WERI-Rb-1 (cell line): ENCODE results near the gene TP53TG5.

ENCODE experiments used
- DNase-seq: peaks from one replicate; pipeline ENCODE4 v3.0.0-alpha.2; 2020
- H3K27ac ChIP-seq: fragments of 250-450 bp; sonication (Bioruptor Pico); 2 replicates; pipeline ENCODE4 v1.5.1; 2020; ENCODE audit warnings: mild to moderate bottlenecking, moderate library complexity
- H3K27me3 ChIP-seq: fragments of 250-450 bp; sonication (Bioruptor Pico); 2 replicates; pipeline ENCODE4 v1.5.1; 2021; ENCODE audit warnings: mild to moderate bottlenecking, low read depth, moderate library complexity; ENCODE audit not compliant: insufficient read depth, severe bottlenecking
- H3K36me3 ChIP-seq: fragments of 250-450 bp; sonication (Bioruptor Pico); 2 replicates; pipeline ENCODE4 v1.5.1; 2020; ENCODE audit warnings: mild to moderate bottlenecking, moderate library complexity
- H3K4me3 ChIP-seq: 2 replicates; pipeline ENCODE4 v1.5.1; 2011; ENCODE audit warnings: low read depth, mild to moderate bottlenecking, control low read depth, low read length
- H3K9me3 ChIP-seq: fragments of 250-450 bp; sonication (Bioruptor Pico); 2 replicates; pipeline ENCODE4 v1.5.1; 2021; ENCODE audit warnings: mild to moderate bottlenecking, moderate library complexity; ENCODE audit not compliant: severe bottlenecking
- CTCF ChIP-seq: IDR thresholded peaks from 2 replicates; pipeline ENCODE4 v1.5.1; 2011; ENCODE audit warnings: low read depth, mild to moderate bottlenecking, control low read depth, inconsistent platforms, low read length

TP53TG5 gene

GRCh38 chr20:45400346-45401031 lies 22.4 kb upstream of the TP53TG5 start:
- Histone ChIP-seq H3K9me3 (peaks cover 11% of the 10 kb centered on the region), H3K36me3 (no peaks in the 10 kb centered on the region), H3K27me3 (no peaks in the 10 kb centered on the region), H3K27ac (no peak overlapping the region), H3K4me3 (no peak overlapping the region)
- TF ChIP-seq CTCF, result no peak
- no peak for DNase-seq

GRCh38 chr20:45399018-45399417 lies 20.9 kb upstream of the TP53TG5 start:
- H3K27me3 ChIP-seq, result no peaks in the 10 kb centered on the region
- TF ChIP-seq CTCF, result no peak
- no peaks in the 10 kb centered on the region for H3K36me3 ChIP-seq
- no peak for DNase-seq
- H3K9me3 ChIP-seq, result peaks cover 11% of the 10 kb centered on the region
- H3K27ac ChIP-seq, result no peak overlapping the region
- H3K4me3 ChIP-seq, result no peak overlapping the region

GRCh38 chr20:45395114-45395415 lies 16.9 kb upstream of the TP53TG5 start:
- H3K9me3 ChIP-seq, result peaks cover 1% of the 10 kb centered on the region
- H3K27ac ChIP-seq, result no peak overlapping the region
- TF ChIP-seq CTCF, result no peak
- H3K27me3 ChIP-seq, result no peaks in the 10 kb centered on the region
- H3K4me3 ChIP-seq, result no peak overlapping the region
- DNase-seq, result no peak
- no peaks in the 10 kb centered on the region for H3K36me3 ChIP-seq

GRCh38 chr20:45394221-45395113 lies 16.3 kb upstream of the TP53TG5 start:
- no peaks in the 10 kb centered on the region for H3K9me3 ChIP-seq

GRCh38 chr20:45392733-45393132 lies 14.6 kb upstream of the TP53TG5 start:
- no peak for DNase-seq
- TF ChIP-seq CTCF, result no peak
- Histone ChIP-seq H3K9me3 (no peaks in the 10 kb centered on the region), H3K27me3 (no peaks in the 10 kb centered on the region), H3K4me3 (no peak overlapping the region), H3K27ac (no peak overlapping the region), H3K36me3 (no peaks in the 10 kb centered on the region)

More at GRCh38 chr20:45394221-45395113, 16.3 kb upstream of the TP53TG5 start:
- H3K36me3 ChIP-seq, result no peaks in the 10 kb centered on the region
- no peaks in the 10 kb centered on the region for H3K27me3 ChIP-seq
- no peak for TF ChIP-seq CTCF
- no peak for DNase-seq
- H3K4me3 ChIP-seq, result no peak overlapping the region
- H3K27ac ChIP-seq, result no peak overlapping the region
